Adrenal gland (tissue), 12 donors: ENCODE measurements around the gene MYO18B. TPM values are rescaled to one million over a fixed set of nuclear protein-coding genes. Genes with fewer than 3 reads are reported as not detected.

ENCODE experiments used
- DNase-seq, 7 donors: peaks; one replicate each; pipeline ENCODE4 v3.0.0-alpha.2; 2019 to 2020
- H3K27ac ChIP-seq, 5 donors: fragments of 200-600 bp; sonication (generic) in 4 of 5; 1 replicate in 3 of 5; 2 replicates in 2 of 5; pipeline versions ENCODE4 v1.5.1 to v1.8.0; 2016 to 2020; ENCODE audit warnings: mild to moderate bottlenecking in 1 of 5
- H3K27me3 ChIP-seq: fragments of 200-600 bp; 2 replicates; pipeline ENCODE4 v1.8.0; 2021
- H3K36me3 ChIP-seq, 2 donors: fragments of 200-600 bp; replicated peaks in 1 of 2; 1 replicate in 1 of 2; 2 replicates in 1 of 2; pipeline versions ENCODE4 v1.5.1 to v1.8.0; 2018 to 2022
- H3K4me1 ChIP-seq, 2 donors: fragments of 200-600 bp; replicated peaks in 1 of 2; 1 replicate in 1 of 2; 2 replicates in 1 of 2; pipeline versions ENCODE4 v1.5.1 to v1.8.0; 2018 to 2021
- H3K4me3 ChIP-seq, 4 donors: fragments of 200-600 bp; sonication (generic) in 3 of 4; one replicate each; pipeline ENCODE4 v1.5.1; 2016 to 2018
- H3K9me3 ChIP-seq, 3 donors: fragments of 200-600 bp; sonication (generic) in 1 of 3; replicated peaks in 1 of 3; 1 replicate in 2 of 3; 2 replicates in 1 of 3; pipeline versions ENCODE4 v1.5.1 to v1.8.0; 2016 to 2021
- CTCF ChIP-seq, 6 experiments: fragments of 450-650 bp in 4 of 6; fragments of 200-600 bp in 2 of 6; sonication (generic) in 1 of 6; IDR thresholded peaks; 1 replicate in 5 of 6; 2 replicates in 1 of 6; pipeline versions ENCODE4 v1.5.1 to v1.8.0; 2016 to 2021; ENCODE audit warnings: antibody characterized with exemption in 6 of 6, mild to moderate bottlenecking in 2 of 6, moderate library complexity in 1 of 6
- POLR2A ChIP-seq, 2 donors: fragments of 450-650 bp; IDR thresholded peaks; one replicate each; pipeline ENCODE4 v1.6.1; 2017; ENCODE audit warnings: antibody characterized with exemption in 2 of 2, mild to moderate bottlenecking in 2 of 2, moderate library complexity in 1 of 2
- WGBS, 4 donors: extraction: QIAGEN DNeasy Blood & Tissue Kit in 2 of 4; methylation state at CpG; one replicate each; pipeline versions ENCODE4 v1.1.5 to v1.1.7; 2013 to 2017; 5-methylcytosine and 5-hydroxymethylcytosine counted together
- intact Hi-C, 2 donors: fragments of 100-400 bp; cut with DNase I; formaldehyde crosslinking; loops; one replicate each; pipeline versions ENCODE4 v1.14.1 to v1.15.0; 2022 to 2023
- polyA plus RNA-seq, 3 donors: library from polyadenylated mRNA; stranded (reverse); fragments of 200-250 nt in 2 of 3; fragments of 350-450 nt in 1 of 3; fragmentation: Illumina TruSeq in 1 of 3; extraction: RNeasy Lipid Tissue Mini Kit (QIAGEN cat#74804) in 1 of 3; gene quantifications; one replicate each; pipeline ENCODE4 v1.2.3, GENCODE V29; 2013 to 2014
- total RNA-seq, 9 donors: library from RNA; depleted of rRNA in 4 of 9; stranded (reverse); fragments of >200 nt in 4 of 9; fragments of 120-200 nt in 1 of 9; fragmentation: NEBNext Ultra II Directional in 1 of 9; extraction: Animal tissue kit (Norgen Biotek cat#: 25700) in 1 of 9; gene quantifications; one replicate each; pipeline versions ENCODE4 v1.1.0 to v1.2.4, GENCODE V29; 2013 to 2023
- donor health status: healthy with polysubstance abuse.
- donor health status: Bipolar disorder and iron deficiency.
- donor health status: DM: yes; HTN: yes; CAD: no.
- donor health status: DM: no; HTN: no; CAD: no.
- donor health status: DM: no; HTN: no; CAD: no.
- donor health status: DM: yes; HTN: yes; CAD: no.

The MYO18B gene
- total and polyA plus RNA-seq, 12 donors, result 0.08 to 1.1 (median 0.18) TPM

GRCh38 chr22:26021516-26021915 lies 279.5 kb downstream of the MYO18B start:
- Histone ChIP-seq H3K4me1 (no peaks in the 10 kb centered on the region), H3K9me3 (no peaks in the 10 kb centered on the region), H3K36me3 (no peaks in the 10 kb centered on the region), H3K27me3 (no peaks in the 10 kb centered on the region), H3K27ac (no peak overlapping the region), H3K4me3 (no peak overlapping the region)
- intact Hi-C loops, result no loop called here
- DNase-seq, result no peak
- WGBS, 4 donors, result 72 to 93% (median 86%) methylated on average over 2 of the region's 2 CpGs
- no peak for TF ChIP-seq CTCF (IDR thresholded peaks at IDR 0.05)
- TF ChIP-seq POLR2A (IDR thresholded peaks at IDR 0.05), result no peak

GRCh38 chr22:26023104-26023775 lies 281.3 kb downstream of the MYO18B start:
- H3K4me3 ChIP-seq, result no peak overlapping the region
- no peaks in the 10 kb centered on the region for H3K36me3 ChIP-seq
- H3K4me1 ChIP-seq, result no peaks in the 10 kb centered on the region
- TF ChIP-seq CTCF (IDR thresholded peaks at IDR 0.05), result no peak
- TF ChIP-seq POLR2A (IDR thresholded peaks at IDR 0.05), result no peak
- intact Hi-C loops, result no loop called here
- DNase-seq, result no peak
- H3K9me3 ChIP-seq, result no peaks in the 10 kb centered on the region
- no peak overlapping the region for H3K27ac ChIP-seq
- 60 to 69% (median 63%) methylated on average over 9 of the region's 9 CpGs for WGBS, 4 donors
- H3K27me3 ChIP-seq, result no peaks in the 10 kb centered on the region

- WGBS, 4 donors, result 63 to 71% (median 68%) methylated on average over 6 of the region's 6 CpGs
- TF ChIP-seq CTCF (IDR thresholded peaks at IDR 0.05) (no peak), POLR2A (IDR thresholded peaks at IDR 0.05) (no peak)
- DNase-seq, result no peak
- Histone ChIP-seq H3K36me3 (no peaks in the 10 kb centered on the region), H3K4me3 (no peak overlapping the region), H3K9me3 (no peaks in the 10 kb centered on the region), H3K27me3 (no peaks in the 10 kb centered on the region), H3K4me1 (no peaks in the 10 kb centered on the region), H3K27ac (no peak overlapping the region)
- intact Hi-C loops, result no loop called here
Measured at GRCh38 chr22:26025626-26026025, 283.6 kb downstream of the MYO18B start.

GRCh38 chr22:26027341-26027740 lies 285.4 kb downstream of the MYO18B start:
- Histone ChIP-seq H3K27me3 (no peaks in the 10 kb centered on the region), H3K9me3 (no peaks in the 10 kb centered on the region), H3K27ac (no peak overlapping the region), H3K36me3 (no peaks in the 10 kb centered on the region), H3K4me3 (no peak overlapping the region), H3K4me1 (no peaks in the 10 kb centered on the region)
- no peak for DNase-seq
- 85 to 91% (median 87%) methylated on average over 21 to 23 of the region's 23 CpGs for WGBS, 4 donors
- intact Hi-C loops, result no loop called here
- no peak for TF ChIP-seq CTCF (IDR thresholded peaks at IDR 0.05)
- no peak for TF ChIP-seq POLR2A (IDR thresholded peaks at IDR 0.05)
